GM19099 (cell line): Measurements from ENCODE around the gene TAS2R7.

Experiments used
- POLR2A ChIP-seq: IDR thresholded peaks from 3 replicates; pipeline ENCODE4 v1.6.1; 2011; ENCODE audit warnings: low read depth; ENCODE audit not compliant: insufficient read length; ENCODE audit errors: extremely low read depth

TAS2R7 gene

GRCh38 chr12:10802587-10802986, at the start of gene TAS2R7:
Gene TAS2R7 (minus strand): TSS chr12:10802627. CDS start chr12:10802570, 57 bp downstream.
- TF ChIP-seq POLR2A = no peak

GRCh38 chr12:10851243-10851858, 48.9 kb upstream of the TAS2R7 start:
- TF ChIP-seq POLR2A = no peak

GRCh38 chr12:10849425-10849878, 47.0 kb upstream of the TAS2R7 start, which contains the start of gene PRR4:
Gene PRR4 (minus strand): TSS chr12:10849475. CDS start chr12:10849437, 38 bp downstream.
- TF ChIP-seq POLR2A = no peak

- TF ChIP-seq POLR2A = no peak
These were observed 45.3 kb upstream of the TAS2R7 start for GRCh38 chr12:10847744-10848143.

GRCh38 chr12:10842862-10843261, 40.4 kb upstream of the TAS2R7 start:
- no peak for TF ChIP-seq POLR2A

- no peak for TF ChIP-seq POLR2A
These were observed 36.0 kb upstream of the TAS2R7 start for GRCh38 chr12:10838461-10838860.

- no peak for TF ChIP-seq POLR2A
These were observed 27.6 kb upstream of the TAS2R7 start for GRCh38 chr12:10829994-10830393.

- TF ChIP-seq POLR2A = no peak
These were observed 23.8 kb upstream of the TAS2R7 start, which contains the start of gene TAS2R10 for GRCh38 chr12:10826258-10826657. Gene TAS2R10 (minus strand): TSS chr12:10826358. CDS start chr12:10826269, 89 bp downstream.

- TF ChIP-seq POLR2A = no peak
These were observed 22.5 kb upstream of the TAS2R7 start for GRCh38 chr12:10824957-10825356.

- no peak for TF ChIP-seq POLR2A
These were observed 9.6 kb upstream of the TAS2R7 start for GRCh38 chr12:10811883-10812536.

- no peak for TF ChIP-seq POLR2A
These were observed 7.6 kb upstream of the TAS2R7 start, which contains the start of gene TAS2R9 for GRCh38 chr12:10810068-10810467. Gene TAS2R9 (minus strand): TSS chr12:10810168. CDS start chr12:10810075, 93 bp downstream.

- TF ChIP-seq POLR2A = no peak
These were observed 4.8 kb upstream of the TAS2R7 start, which contains the start of gene TAS2R8 for GRCh38 chr12:10807186-10807585. Gene TAS2R8 (minus strand): TSS chr12:10807286. CDS start chr12:10806980, 306 bp downstream.

- TF ChIP-seq POLR2A = no peak
These were observed 686 bp downstream of the TAS2R7 start for GRCh38 chr12:10801741-10802140.

- no peak for TF ChIP-seq POLR2A
These were observed 8.2 kb downstream of the TAS2R7 start for GRCh38 chr12:10794222-10794621.

GRCh38 chr12:10783252-10783651, 19.2 kb downstream of the TAS2R7 start:
- no peak for TF ChIP-seq POLR2A

GRCh38 chr12:10779103-10779502, 23.3 kb downstream of the TAS2R7 start:
- TF ChIP-seq POLR2A = no peak

GRCh38 chr12:10771132-10771733, 31.2 kb downstream of the TAS2R7 start:
- no peak for TF ChIP-seq POLR2A

GRCh38 chr12:10759657-10760056, 42.8 kb downstream of the TAS2R7 start:
- TF ChIP-seq POLR2A = no peak
